Activated T-cell treated with anti-CD3 and anti-CD28 coated beads for 48 hours (primary cell): ENCODE measurements around the gene ABCC1.
"Not testable (repeated sequence)": the region's sequence is repeated elsewhere in the genome, so short reads cannot be mapped to it uniquely, and the experiment has no call there.

ENCODE experiments used
- DNase-seq: peaks from one replicate; pipeline ENCODE4 v3.0.0-alpha.2; 2020; ENCODE audit warnings: low read depth

The ABCC1 gene

GRCh38 chr16:16190546-16190945, 241.1 kb downstream of the ABCC1 start:
- DNase-seq: no peak

DNA sequence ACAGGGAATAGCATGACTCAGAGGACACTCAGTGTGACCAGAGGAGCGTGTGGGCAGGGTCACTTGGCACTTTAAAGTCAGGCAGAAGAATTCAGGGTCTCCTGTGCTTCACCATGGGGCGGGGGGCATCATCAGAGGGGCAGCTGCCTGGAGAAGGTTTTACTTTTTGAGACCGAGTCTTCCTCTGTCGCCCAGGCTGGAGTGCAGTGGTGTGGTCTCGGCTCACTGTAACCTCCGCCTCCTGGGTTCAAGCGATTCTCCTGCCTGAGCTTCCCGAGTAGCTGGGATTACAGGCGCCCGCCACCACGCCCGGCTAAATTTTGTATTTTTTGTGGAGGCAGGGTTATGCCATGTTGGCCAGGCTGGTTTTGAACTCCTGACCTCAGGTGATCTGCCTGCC, 241.6 kb downstream of the ABCC1 start:
- not testable (repeated sequence) for DNase-seq

GRCh38 chr16:16191493-16192167, 242.2 kb downstream of the ABCC1 start:
- no peak for DNase-seq
